ENCODE results near the gene SNX7. TPM values are rescaled to one million over a fixed set of nuclear protein-coding genes. Genes with fewer than 3 reads are reported as not detected.

The SNX7 gene, protein sequence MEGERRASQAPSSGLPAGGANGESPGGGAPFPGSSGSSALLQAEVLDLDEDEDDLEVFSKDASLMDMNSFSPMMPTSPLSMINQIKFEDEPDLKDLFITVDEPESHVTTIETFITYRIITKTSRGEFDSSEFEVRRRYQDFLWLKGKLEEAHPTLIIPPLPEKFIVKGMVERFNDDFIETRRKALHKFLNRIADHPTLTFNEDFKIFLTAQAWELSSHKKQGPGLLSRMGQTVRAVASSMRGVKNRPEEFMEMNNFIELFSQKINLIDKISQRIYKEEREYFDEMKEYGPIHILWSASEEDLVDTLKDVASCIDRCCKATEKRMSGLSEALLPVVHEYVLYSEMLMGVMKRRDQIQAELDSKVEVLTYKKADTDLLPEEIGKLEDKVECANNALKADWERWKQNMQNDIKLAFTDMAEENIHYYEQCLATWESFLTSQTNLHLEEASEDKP
- polyA plus RNA-seq (2011; rRNA removed) = 40.9 and 60.0 TPM in 2 replicates
- 20.1 and 32.1 TPM in 2 replicates for polyA minus RNA-seq (2011; rRNA and poly(A)+ RNA removed)

DNA sequence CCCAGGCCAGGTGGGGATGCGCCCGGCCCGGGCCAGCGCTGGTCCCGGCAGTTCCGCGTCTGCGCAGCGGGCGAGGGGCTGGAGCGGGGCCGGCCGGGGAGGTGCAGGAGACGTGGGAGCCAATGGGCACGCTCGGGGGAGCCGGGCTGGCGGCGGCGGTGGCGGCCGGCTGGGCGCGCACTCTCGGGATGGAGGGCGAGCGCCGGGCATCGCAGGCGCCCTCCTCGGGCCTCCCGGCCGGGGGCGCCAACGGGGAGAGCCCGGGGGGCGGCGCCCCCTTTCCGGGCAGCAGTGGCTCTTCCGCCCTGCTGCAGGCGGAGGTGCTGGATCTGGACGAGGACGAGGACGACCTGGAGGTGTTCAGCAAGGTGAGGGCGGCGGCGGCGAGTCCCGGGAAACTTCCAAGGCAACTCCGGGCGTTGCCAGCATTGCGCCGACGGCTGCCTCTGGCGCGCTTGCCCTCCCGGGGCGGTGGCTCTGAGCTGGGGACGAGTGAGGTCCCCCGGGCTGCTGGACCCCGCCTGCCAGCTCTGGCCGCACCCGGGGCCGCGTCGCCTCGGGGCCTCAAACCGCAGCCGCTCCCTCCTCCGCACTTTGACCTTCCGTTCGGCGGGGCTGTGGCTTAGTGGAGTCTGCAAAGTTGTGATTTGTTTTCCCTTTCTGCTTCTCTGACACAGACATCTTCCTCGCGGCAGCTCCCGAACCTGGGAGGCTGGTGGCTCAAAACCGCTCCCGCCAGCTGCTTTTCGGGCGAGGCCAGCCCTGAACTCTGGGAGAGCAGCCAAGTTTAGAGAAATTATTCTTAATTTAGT lies at the start of gene SNX7:
Gene SNX7 (plus strand): TSS at position 178 of the 812 bp plus-strand sequence. CDS start 11 bp downstream, at position 189.
- Histone ChIP-seq H3K27me3 (ENCODE audit: control insufficient read depth, insufficient read depth, low read length) (no peaks in the 10 kb centered on the region), H3K4me3 (ENCODE audit: low read depth, low read length) (peak within 1 kb of the TSS; percentile 82), H3K9me3 (ENCODE audit: control insufficient read depth, insufficient read depth, low read length) (no peaks in the 10 kb centered on the region), H3K27ac (ENCODE audit: low read depth, low read length) (peak within 1 kb of the TSS; percentile 54)
- DNase-seq (ENCODE audit: low read depth, low spot score) = peak; percentile 24
- ChIA-PET POLR2A (interaction anchor here (0.9 kb wide), 1 partner anchor 15 kb away, joined by 3 read pairs; no protein-coding TSS in a partner anchor), CTCF (interaction anchor here (1.1 to 1.8 kb wide), 4 partner anchors 9 to 132 kb away, joined by 3 to 6 read pairs (median 5); no protein-coding TSS in a partner anchor)
- TF ChIP-seq CTCF (IDR thresholded peaks at IDR 0.05; ENCODE audit: low read depth, low read length) = peak; percentile 23

DNA sequence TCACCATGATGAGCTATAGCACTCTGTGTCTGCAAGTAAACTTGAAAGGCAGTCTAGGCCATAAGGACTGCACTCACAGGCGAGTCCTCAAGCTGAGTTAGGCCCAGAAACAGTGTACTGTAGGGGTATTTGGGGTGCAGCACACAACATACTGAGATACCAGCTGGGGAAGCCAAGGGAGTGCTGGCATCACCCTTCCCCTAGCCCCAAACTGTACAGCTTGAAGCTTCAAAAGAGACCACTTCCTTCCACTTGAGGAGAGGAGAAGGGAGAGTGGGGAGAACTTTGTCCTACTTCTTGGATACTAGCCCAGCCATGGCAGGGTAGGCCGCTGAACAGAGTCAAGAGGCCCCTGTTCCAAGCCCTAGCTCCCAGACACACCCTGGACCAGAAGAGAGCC lies 24.2 kb upstream of the SNX7 start:
- H3K27me3 ChIP-seq (ENCODE audit: control insufficient read depth, insufficient read depth, low read length) = no peaks in the 10 kb centered on the region
- no peak for DNase-seq (ENCODE audit: low read depth, low spot score)
- no peak overlapping the region for H3K27ac ChIP-seq (ENCODE audit: low read depth, low read length)
- TF ChIP-seq CTCF (IDR thresholded peaks at IDR 0.05; ENCODE audit: low read depth, low read length) = no peak
- POLR2A ChIA-PET = no interaction called here
- CTCF ChIA-PET = no interaction called here
- no peak overlapping the region for H3K4me3 ChIP-seq (ENCODE audit: low read depth, low read length)
- no peaks in the 10 kb centered on the region for H3K9me3 ChIP-seq (ENCODE audit: control insufficient read depth, insufficient read depth, low read length)

- ChIA-PET POLR2A (no interaction called here), CTCF (no interaction called here)
- Histone ChIP-seq H3K9me3 (ENCODE audit: control insufficient read depth, insufficient read depth, low read length) (no peaks in the 10 kb centered on the region), H3K27ac (ENCODE audit: low read depth, low read length) (no peak overlapping the region), H3K27me3 (ENCODE audit: control insufficient read depth, insufficient read depth, low read length) (no peaks in the 10 kb centered on the region), H3K4me3 (ENCODE audit: low read depth, low read length) (no peak overlapping the region)
- TF ChIP-seq CTCF (IDR thresholded peaks at IDR 0.05; ENCODE audit: low read depth, low read length) = no peak
- DNase-seq (ENCODE audit: low read depth, low spot score) = no peak
These were observed 23.3 kb upstream of the SNX7 start for GRCh38 chr1:98638185-98638584.

- CTCF ChIA-PET = no interaction called here
- H3K9me3 ChIP-seq (ENCODE audit: control insufficient read depth, insufficient read depth, low read length) = no peaks in the 10 kb centered on the region
- DNase-seq (ENCODE audit: low read depth, low spot score) = no peak
- H3K4me3 ChIP-seq (ENCODE audit: low read depth, low read length) = no peak overlapping the region
- TF ChIP-seq CTCF (IDR thresholded peaks at IDR 0.05; ENCODE audit: low read depth, low read length) = no peak
- POLR2A ChIA-PET = no interaction called here
- H3K27ac ChIP-seq (ENCODE audit: low read depth, low read length) = no peak overlapping the region
- no peaks in the 10 kb centered on the region for H3K27me3 ChIP-seq (ENCODE audit: control insufficient read depth, insufficient read depth, low read length)
These were observed 17.0 kb upstream of the SNX7 start for GRCh38 chr1:98644510-98644909.
